ENCODE data around the gene RGS16.
A peak's percentile ranks its signal among the peaks of the same experiment; 100 is the strongest.

Gene RGS16

DNA sequence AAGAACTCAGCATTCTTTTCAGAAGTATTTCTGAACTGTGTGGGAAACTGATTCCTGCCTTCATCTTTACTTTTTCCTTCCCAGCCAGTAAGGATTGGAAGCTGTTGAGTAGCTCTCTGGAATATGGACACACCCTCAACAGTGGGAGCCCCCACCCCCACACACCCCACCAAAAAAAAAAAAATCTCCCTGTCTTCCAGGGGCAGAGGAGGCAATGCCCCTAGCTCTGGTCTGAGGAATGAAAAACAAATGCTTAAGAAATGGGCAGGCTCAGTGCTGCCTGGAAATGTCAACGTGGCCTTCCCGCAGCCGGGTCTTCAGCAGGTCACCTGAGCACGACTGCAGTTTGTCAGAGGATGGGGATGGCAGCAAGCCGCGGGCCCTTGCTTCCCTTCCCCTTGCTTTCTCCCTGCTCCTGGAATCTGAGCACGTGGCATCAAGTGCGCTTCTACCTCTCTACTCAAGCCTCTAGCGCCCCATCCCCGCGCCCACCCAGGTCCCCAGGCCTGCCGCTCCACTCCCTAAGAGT is 479 bp downstream of the RGS16 start:
- ATAC-seq = peak; percentile 29
- DNase-seq (ENCODE audit: low spot score in 2 of 2) = no peak
- no peaks in the 10 kb centered on the region for H3K36me3 Mint-ChIP-seq
- no peak overlapping the region for H3K4me3 Mint-ChIP-seq
- no peaks in the 10 kb centered on the region for H3K9me3 Mint-ChIP-seq
- peaks cover 14% of the 10 kb centered on the region for H3K4me1 Mint-ChIP-seq
- H3K27ac Mint-ChIP-seq = no peak overlapping the region

DNA sequence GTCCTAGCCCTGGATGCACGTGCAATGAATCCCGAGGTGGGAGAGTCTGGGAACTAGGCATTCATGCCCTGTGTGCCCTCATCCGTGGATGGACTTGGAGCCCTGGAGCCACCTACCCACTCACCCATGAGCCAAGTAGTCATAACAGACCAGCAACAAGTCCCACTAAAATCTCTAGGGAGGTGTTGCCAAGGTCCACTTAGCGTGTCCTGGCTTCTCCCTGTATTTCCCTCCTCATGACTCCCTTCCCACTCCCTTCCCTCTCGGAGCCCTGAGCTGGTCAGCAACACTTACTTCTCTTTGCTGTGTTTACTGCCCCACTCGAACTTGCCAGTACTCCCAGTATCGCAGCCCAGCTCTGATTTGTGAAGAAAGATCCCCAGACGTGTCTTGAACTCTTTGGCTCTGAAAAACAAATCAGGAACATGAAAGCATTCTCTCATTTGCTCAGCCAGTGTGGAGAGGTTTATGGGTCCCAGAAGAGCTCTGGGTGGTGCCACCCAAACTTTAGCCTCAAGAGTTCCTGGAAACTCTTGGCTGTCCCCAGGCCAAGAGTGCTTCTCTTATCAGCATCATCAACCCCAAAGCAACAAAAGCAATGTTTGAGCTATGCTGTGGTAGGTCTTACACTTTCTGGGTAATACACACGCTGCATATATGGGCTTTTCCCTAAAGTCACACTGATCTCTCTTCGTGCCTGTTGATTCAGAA is 1.1 kb downstream of the RGS16 start:
- no peak overlapping the region for H3K4me3 Mint-ChIP-seq
- no peak overlapping the region for H3K27ac Mint-ChIP-seq
- no peak for DNase-seq (ENCODE audit: low spot score in 2 of 2)
- no peaks in the 10 kb centered on the region for H3K9me3 Mint-ChIP-seq
- peaks cover 8% of the 10 kb centered on the region for H3K4me1 Mint-ChIP-seq
- ATAC-seq = peak; percentile 70
- H3K36me3 Mint-ChIP-seq = no peaks in the 10 kb centered on the region

DNA sequence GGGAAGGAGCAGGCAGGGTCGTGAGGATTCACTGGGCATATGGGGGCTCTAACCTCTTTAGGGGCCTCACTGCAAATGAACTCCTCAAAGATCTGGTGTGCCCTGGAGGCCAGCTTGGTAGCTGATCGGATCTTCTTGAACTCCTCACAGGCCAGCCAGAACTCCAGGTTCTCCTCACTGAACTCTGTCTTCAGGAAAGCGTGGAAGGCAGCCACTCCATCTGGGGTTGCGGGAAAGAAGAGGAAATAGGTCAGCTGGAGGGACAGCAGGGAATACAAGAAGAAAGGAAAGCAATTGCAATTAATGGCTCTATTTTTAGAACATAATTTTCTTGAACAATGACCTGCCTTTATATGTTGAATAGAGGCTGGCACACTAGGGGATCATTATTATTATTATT is 2.3 kb downstream of the RGS16 start:
- DNase-seq (ENCODE audit: low spot score in 2 of 2) (no peak), ATAC-seq (no peak)
- H3K27ac Mint-ChIP-seq = no peak overlapping the region
- no peak overlapping the region for H3K4me3 Mint-ChIP-seq
- H3K4me1 Mint-ChIP-seq = peaks cover 2% of the 10 kb centered on the region
- H3K36me3 Mint-ChIP-seq = no peaks in the 10 kb centered on the region
- H3K9me3 Mint-ChIP-seq = no peaks in the 10 kb centered on the region

DNA sequence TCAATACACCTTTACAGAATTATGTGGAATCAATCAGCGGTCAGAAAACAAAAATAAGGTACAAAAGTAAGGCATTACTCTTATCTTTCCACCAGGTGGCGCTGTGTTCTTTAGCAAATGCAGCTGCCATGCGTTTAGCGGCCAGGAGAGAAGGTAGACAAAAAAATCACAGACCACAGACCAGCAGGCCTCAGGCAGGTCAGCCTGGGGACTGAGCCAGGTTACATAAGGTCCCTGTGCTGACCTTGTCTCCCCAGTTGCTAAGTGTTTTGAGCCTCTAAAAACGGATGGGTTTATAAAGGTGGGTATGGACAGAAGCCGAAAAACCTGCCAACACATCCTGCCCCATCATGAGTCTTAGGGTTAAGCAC is 2.8 kb downstream of the RGS16 start:
- H3K4me1 Mint-ChIP-seq = no peaks in the 10 kb centered on the region
- no peaks in the 10 kb centered on the region for H3K9me3 Mint-ChIP-seq
- H3K27ac Mint-ChIP-seq = no peak overlapping the region
- H3K36me3 Mint-ChIP-seq = no peaks in the 10 kb centered on the region
- H3K4me3 Mint-ChIP-seq = no peak overlapping the region
- DNase-seq (ENCODE audit: low spot score in 2 of 2) = peak; percentile 65 to 81
- ATAC-seq = no peak

DNA sequence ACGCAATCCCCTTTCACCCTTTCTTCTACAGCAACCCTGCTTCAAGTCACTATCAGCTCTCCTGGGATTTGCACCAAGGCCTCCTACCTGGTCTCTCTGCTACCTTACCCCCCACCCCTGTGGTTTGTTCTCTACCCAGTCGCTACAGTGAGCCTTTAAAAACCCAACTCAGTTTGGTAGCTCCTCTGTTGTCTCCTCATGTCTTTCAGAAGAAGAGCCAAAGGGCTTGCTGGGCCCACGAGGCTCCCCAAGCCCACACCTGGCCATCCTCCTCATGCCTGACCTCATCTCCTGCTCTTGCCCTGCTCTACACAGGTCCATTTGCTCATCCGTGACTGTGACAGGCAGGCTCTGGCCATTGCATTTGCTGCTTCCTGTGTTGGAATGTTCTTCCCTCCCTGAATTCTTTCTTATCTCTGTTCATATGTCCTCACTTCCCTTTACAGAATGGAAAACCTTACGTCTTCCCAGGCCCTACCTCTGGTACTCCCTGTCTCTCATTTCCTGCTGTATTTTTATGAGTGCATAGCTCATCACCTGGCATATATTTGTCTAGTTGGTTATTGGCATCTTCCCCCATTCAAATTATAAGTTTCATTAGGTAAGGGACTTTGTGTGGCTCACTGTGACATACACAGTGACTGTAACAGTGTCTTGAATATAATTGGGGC is 3.3 kb downstream of the RGS16 start:
- DNase-seq (ENCODE audit: low spot score in 2 of 2) (no peak), ATAC-seq (no peak)
- Mint-ChIP-seq H3K4me1 (no peaks in the 10 kb centered on the region), H3K9me3 (no peaks in the 10 kb centered on the region), H3K36me3 (no peaks in the 10 kb centered on the region), H3K27ac (no peak overlapping the region), H3K4me3 (no peak overlapping the region)

DNA sequence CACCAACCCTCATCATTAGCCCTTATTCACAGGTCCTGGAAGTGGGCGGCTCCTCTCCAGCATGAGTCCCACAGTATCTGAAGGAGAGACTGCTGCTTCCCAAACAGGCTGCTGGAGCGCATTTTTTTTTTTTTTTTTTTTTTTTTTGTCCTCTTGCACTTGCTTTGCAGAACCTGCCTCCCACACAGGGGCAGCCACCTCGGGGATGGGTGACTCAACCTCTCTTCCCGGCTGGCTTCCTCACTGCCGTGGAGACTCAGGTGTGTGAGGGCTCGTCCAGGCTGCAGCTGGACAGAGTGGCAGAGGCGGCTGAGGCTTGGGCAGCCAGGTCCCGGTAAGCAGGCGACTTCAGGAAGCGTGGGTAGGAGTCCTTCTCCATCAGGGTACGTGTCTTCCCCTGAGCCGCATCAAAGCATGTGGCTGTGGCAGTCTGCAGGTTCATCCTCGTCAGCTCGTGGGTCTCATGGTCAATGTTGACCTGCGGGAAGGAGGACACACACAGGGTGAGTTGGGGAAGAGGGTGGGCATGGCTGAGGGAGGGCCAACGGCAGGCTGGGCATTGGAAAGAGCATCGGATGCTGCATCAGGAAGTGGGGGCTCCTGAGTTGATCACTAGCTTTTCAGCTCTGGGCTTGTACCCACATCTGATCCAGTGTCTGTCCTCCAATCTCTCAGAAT is 4.0 kb downstream of the RGS16 start:
- no peak overlapping the region for H3K4me3 Mint-ChIP-seq
- no peaks in the 10 kb centered on the region for H3K36me3 Mint-ChIP-seq
- H3K9me3 Mint-ChIP-seq = no peaks in the 10 kb centered on the region
- no peaks in the 10 kb centered on the region for H3K4me1 Mint-ChIP-seq
- H3K27ac Mint-ChIP-seq = peak overlapping the region; percentile 41
- ATAC-seq (no peak), DNase-seq (ENCODE audit: low spot score in 2 of 2) (no peak)

DNA sequence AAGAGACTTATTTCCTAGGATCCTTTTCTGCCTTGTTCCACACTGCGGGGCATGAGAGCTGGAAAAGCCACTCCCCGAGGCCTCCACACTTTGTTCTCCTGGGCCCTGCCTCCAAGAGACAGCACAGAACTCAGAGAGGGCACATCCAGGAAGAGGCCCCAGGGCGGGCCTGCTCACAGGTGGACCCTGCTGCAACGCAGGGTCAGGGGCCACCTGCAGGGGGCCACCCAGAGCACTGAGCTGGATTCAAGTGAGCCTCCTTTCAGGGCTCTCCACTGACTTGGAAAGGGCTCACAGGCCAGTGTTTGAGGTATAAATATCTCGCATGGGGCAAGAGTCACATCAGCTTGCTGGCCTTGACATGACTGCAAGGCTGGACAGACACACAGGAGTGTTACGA is 4.8 kb downstream of the RGS16 start:
- DNase-seq (ENCODE audit: low spot score in 2 of 2) (no peak), ATAC-seq (no peak)
- H3K9me3 Mint-ChIP-seq = no peaks in the 10 kb centered on the region
- H3K27ac Mint-ChIP-seq = peak overlapping the region; percentile 41
- no peak overlapping the region for H3K4me3 Mint-ChIP-seq
- H3K36me3 Mint-ChIP-seq = no peaks in the 10 kb centered on the region
- no peaks in the 10 kb centered on the region for H3K4me1 Mint-ChIP-seq

DNA sequence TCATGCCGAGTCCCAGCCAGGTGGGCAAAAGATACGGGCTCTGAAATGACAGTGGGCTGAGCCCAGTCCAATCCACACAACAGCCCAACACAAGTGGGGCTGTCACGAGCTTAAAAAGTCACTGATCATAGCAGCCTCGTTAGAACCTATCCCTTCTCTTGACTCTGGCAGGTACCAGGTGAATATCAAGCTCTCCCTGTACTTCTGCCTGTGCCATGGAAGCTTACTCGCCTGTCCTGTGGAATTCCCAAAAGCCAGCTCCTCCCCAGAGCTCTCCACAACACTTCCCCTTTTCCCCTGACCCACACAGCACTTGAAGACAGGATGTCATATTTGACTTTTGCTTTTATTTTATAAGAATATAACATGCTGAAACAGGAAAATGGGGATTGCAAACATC is 5.9 kb downstream of the RGS16 start:
- H3K27ac Mint-ChIP-seq = no peak overlapping the region
- H3K9me3 Mint-ChIP-seq = no peaks in the 10 kb centered on the region
- H3K36me3 Mint-ChIP-seq = no peaks in the 10 kb centered on the region

DNA sequence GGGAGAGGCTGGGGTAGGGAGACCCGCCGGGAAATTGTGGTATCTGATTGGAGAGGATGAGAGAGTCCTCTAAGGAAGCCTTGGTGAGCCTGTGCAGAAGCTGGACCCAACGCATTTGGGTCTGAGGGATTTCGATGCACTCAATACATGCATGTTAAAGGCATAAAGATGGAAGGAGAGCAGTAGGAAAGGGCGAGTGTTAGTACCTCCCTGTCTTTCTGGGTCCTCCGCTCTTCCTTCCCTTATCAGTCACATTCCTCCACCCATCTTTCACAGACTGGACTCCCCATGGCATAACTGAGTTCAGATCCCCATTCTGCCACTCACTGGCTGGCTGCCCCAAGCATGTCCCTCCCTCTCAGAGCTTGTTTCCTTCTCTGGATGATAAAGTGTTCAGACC is 7.3 kb downstream of the RGS16 start:
- DNase-seq (ENCODE audit: low spot score in 2 of 2) (no peak), ATAC-seq (no peak)
- Mint-ChIP-seq H3K36me3 (no peaks in the 10 kb centered on the region), H3K4me1 (no peaks in the 10 kb centered on the region), H3K9me3 (no peaks in the 10 kb centered on the region), H3K27ac (peak overlapping the region; percentile 59), H3K4me3 (no peak overlapping the region)

More for the DNA sequence above, 5.9 kb downstream of the RGS16 start:
- H3K4me3 Mint-ChIP-seq = no peak overlapping the region
- ATAC-seq (no peak), DNase-seq (ENCODE audit: low spot score in 2 of 2) (no peak)
- H3K4me1 Mint-ChIP-seq = no peaks in the 10 kb centered on the region

DNA sequence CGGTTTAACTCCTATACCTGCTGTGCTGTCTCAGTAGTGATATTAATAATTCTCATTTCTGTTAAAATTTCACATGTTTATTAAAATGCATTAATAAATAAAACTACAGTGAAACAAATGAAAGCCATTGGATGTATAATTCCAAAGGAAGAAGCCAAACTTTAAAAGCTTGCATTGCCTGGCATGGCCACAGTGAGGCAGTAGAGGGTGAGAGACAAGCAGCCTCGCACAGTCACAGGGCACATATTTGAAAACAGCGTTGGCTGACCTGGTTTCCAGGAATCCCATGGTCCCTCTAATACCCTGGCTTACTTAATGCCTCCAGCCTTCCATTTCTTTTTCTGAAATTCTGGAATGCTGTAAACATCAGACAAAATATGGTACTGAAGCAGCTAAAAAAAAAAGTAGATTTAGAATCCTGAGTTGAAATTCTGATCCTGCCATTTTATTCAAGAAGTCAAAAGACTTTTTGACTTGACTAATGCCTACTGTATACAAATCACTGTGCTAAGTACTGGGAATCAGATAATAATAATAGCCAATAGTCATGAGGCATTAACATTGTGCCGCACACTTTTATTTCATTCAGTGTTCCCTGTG is 8.4 kb downstream of the RGS16 start:
- H3K4me3 Mint-ChIP-seq = no peak overlapping the region
- H3K27ac Mint-ChIP-seq = no peak overlapping the region
- peak; percentile 55 for ATAC-seq

DNA sequence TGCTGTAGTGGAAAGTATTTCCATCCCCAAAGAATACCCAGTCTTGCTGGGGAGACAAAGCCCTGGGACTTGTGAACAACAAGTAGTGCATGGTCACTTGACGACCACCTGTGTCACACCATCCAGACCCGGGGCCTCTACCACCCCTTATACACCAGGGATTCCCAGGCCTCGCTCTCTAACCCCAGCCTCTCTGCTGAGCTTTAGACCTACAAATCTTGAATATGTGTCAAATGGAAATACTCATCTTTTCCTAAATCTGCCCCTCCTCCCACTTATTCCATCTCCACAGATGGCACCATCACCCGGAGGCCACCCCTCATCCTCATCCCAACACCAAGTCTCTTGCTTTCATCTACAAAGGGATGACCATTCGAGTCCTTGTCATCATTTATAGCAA is 14.3 kb downstream of the RGS16 start:
- no peaks in the 10 kb centered on the region for H3K36me3 Mint-ChIP-seq

More for the DNA sequence above, 8.4 kb downstream of the RGS16 start:
- H3K9me3 Mint-ChIP-seq = no peaks in the 10 kb centered on the region
- no peaks in the 10 kb centered on the region for H3K4me1 Mint-ChIP-seq
- no peaks in the 10 kb centered on the region for H3K36me3 Mint-ChIP-seq
- DNase-seq (ENCODE audit: low spot score in 2 of 2) = peak; percentile 50 to 79

DNA sequence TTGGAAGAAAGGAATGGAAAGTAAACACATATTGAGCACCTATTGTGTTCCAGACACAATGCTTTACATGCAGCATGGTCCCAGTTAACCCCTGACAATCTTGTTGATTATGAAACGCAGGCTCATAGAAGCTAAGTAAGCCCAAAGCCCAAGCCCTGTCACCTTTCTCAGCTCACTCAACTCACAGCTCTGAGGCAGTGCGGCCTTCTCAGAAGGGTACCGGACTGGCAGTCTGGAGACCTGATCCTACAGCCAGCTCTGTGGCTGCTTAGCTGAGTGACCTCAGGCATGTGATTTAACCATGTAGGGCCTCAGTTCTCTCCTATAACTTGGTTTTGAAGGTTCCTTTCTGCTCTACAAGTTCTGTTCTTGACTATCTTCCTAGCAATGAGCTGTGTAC is 14.7 kb downstream of the RGS16 start:
- no peak for DNase-seq (ENCODE audit: low spot score in 2 of 2)
- Mint-ChIP-seq H3K9me3 (no peaks in the 10 kb centered on the region), H3K36me3 (no peaks in the 10 kb centered on the region), H3K4me3 (peak overlapping the region; percentile 100), H3K4me1 (peaks cover 39% of the 10 kb centered on the region), H3K27ac (peak overlapping the region; percentile 100)
- no peak for ATAC-seq

More for the DNA sequence above, 14.3 kb downstream of the RGS16 start:
- peak in 1 of 2 donors; percentile 26 for DNase-seq (ENCODE audit: low spot score in 2 of 2)
- Mint-ChIP-seq H3K9me3 (no peaks in the 10 kb centered on the region), H3K4me1 (peaks cover 35% of the 10 kb centered on the region), H3K27ac (peak overlapping the region; percentile 100), H3K4me3 (peak overlapping the region; percentile 100)
- ATAC-seq = no peak

DNA sequence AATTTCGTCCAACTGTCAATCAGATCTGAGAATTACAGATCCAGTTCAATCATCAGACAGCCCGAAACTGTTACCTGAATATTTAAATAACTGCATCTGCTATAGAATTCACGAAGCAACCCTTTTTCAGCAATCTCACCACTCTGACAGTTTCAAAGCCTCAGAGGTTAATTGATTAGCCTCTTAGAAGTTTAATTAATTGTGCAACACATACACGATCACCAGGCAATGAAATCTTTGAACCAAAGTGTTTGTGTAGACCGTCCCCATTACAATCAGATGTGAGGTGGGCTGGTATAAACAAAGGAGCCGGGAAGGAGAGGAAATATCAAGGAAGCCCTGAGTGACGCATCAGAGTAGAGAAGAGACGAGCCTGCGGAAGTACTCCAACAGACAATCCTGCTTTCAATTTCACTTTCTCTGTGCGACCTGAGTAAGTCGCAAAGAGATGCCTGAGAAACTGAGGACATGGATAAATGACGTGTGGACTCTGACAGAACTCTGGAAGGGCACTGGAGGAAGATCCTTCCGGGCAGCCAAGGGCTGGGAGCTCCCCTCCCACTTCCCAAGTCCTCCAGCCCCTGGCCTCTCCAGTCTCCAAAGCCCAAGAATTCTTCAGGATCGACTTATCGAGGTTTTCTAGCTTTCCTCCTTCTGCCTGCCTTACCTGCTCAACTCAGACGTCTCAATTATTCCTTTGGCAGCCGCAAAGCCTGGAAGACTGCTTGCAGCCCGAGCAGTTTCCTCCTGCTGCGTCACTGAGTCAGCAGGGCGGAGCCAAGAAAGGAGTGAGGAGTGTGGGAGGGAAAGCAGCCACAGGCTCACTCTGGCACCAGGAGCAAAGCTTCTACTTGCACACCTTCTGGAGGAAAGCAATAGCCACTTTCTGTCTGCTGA is 15.4 kb downstream of the RGS16 start, which contains the start of gene RNASEL:
TSS of gene RNASEL (minus strand) at position 757 of the 897 bp plus-strand sequence. CDS start 2,450 bp downstream, outside the sequence.
- Mint-ChIP-seq H3K9me3 (no peaks in the 10 kb centered on the region), H3K4me1 (peaks cover 44% of the 10 kb centered on the region), H3K27ac (peak within 1 kb of the TSS; percentile 100), H3K4me3 (peak within 1 kb of the TSS; percentile 100), H3K36me3 (peaks cover 1% of the 10 kb centered on the region)
- ATAC-seq (peak; percentile 89), DNase-seq (ENCODE audit: low spot score in 2 of 2) (peak; percentile 32 to 63)

DNA sequence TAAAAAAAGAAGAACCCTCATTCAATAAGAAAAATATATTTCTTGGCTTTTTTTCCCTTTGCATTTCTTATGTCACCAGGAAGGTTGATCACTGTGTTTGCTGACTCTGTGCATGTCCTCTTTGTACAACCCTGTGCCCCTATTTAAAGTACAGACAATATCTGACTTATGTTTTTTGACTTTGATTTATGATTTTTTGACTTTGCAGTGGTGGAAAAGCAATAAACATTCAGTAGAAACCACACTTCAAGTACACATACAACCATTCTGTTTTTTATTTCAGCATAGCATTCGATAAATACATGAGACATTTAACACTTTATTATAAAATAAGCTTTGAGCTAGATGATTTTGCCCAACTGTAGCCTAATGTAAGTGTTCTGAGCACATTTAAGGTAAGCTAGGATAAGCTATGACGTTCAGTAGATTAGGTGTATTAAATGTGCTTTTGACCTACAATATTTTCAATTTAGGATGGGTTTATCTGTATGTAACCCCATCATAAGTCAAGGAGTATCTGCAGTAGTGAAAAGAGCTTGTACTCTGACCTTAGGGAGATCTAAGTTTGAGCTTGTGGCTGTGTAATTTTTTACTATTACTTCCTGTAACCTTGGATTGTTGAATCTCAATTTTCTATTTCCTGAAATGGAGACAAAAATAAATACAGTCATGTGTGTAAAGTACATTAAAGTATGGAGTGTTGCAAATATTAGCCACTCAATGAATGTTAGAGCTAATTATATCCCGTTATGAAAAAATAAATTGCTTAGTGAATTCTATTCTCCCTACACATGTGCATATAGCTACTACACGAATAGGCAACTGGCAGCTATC is 16.3 kb downstream of the RGS16 start:
- peaks cover 53% of the 10 kb centered on the region for H3K4me1 Mint-ChIP-seq
- peaks cover 10% of the 10 kb centered on the region for H3K36me3 Mint-ChIP-seq
- peak overlapping the region; percentile 100 for H3K27ac Mint-ChIP-seq
- H3K4me3 Mint-ChIP-seq = peak overlapping the region; percentile 100
- ATAC-seq (peak; percentile 3), DNase-seq (ENCODE audit: low spot score in 2 of 2) (no peak)
- H3K9me3 Mint-ChIP-seq = no peaks in the 10 kb centered on the region

Measured in stimulated activated effector memory CD8-positive, alpha-beta T cell treated with anti-CD3 and anti-CD28 coated beads, Interleukin-12 subunit alpha, Interleukin-12 subunit beta, amount 100 ng/mL, for 72 hours (primary cell).